HCT116 (cell line): ENCODE results near the gene SLC4A5. TPM values are rescaled to one million over a fixed set of nuclear protein-coding genes. Genes with fewer than 3 reads are reported as not detected.

Experiments used
- ATAC-seq: fragments of 200-7000 bp; cut with Tn5 transposase; 2 replicates; pipeline ENCODE4 v1.9.1; 2020; ENCODE audit warnings: mild to moderate bottlenecking, moderate library complexity
- BruUV-seq: library from RNA; stranded (reverse); fragments of 400-500 nt; replicated peaks from 2 replicates; lab custom pipeline; 2021; lab: Mats Ljungman, UMichigan
- CTCF ChIA-PET: fragments of 300-600 bp; sonication (Branson Sonifier 250); formaldehyde crosslinking; loops from one replicate; lab custom pipeline; 2021; ENCODE audit warnings: antibody characterized with exemption; lab: Charles Lee
- POLR2A ChIA-PET: fragments of 300-600, 350-600 bp; sonication (Branson Sonifier 250); formaldehyde crosslinking; loops from one replicate; lab custom pipeline; 2021; ENCODE audit warnings: antibody characterized with exemption; lab: Charles Lee
- RAD21 ChIA-PET, 2 experiments: fragments of 300-600 bp; sonication (Branson Sonifier 250); formaldehyde crosslinking; loops; one replicate each; lab custom pipeline; 2023; ENCODE audit warnings: low total read pairs in 2 of 2; ENCODE audit not compliant: uncharacterized antibody in 2 of 2, unreplicated experiment in 2 of 2, low non-redundant PET in 1 of 2; lab: Charles Lee
- DNase-seq: peaks from one replicate; pipeline ENCODE4 v3.0.0-alpha.2; 2010; ENCODE audit warnings: low read depth, low spot score
- H2AFZ ChIP-seq: fragments of 200-600 bp; shearing (Covaris generic), sonication (generic); 2 replicates; pipeline ENCODE4 v1.6.1; 2017; ENCODE audit warnings: low read depth, mixed run types, mixed read lengths, antibody characterized with exemption, low read length; ENCODE audit not compliant: poor library complexity, severe bottlenecking
- H3K27ac ChIP-seq: 2 replicates; pipeline ENCODE4 v1.5.1; 2012; ENCODE audit warnings: low read depth, low read length
- H3K27me3 ChIP-seq: fragments of 200-600 bp; sonication (generic); 2 replicates; pipeline ENCODE4 v1.6.1; 2016; ENCODE audit warnings: mixed run types, low read length, mixed read lengths; ENCODE audit not compliant: insufficient read depth
- H3K36me3 ChIP-seq, 2 experiments: fragments of 200-500 bp in 1 of 2; fragments of 200-600 bp in 1 of 2; sonication (Bioruptor generic) in 1 of 2; sonication (generic) in 1 of 2; 2 replicates each; pipeline versions ENCODE4 v1.5.1 to v1.6.1; 2014 to 2016; ENCODE audit warnings: low read length in 2 of 2, inconsistent platforms in 1 of 2, mixed read lengths in 1 of 2, mixed run types in 1 of 2; ENCODE audit not compliant: insufficient read depth in 2 of 2, control insufficient read depth in 1 of 2
- H3K4me1 ChIP-seq, 2 experiments: fragments of 200-600 bp in 1 of 2; sonication (generic) in 1 of 2; 2 replicates each; pipeline versions ENCODE4 v1.5.1 to v1.6.1; 2012 to 2017; ENCODE audit warnings: low read length in 2 of 2, inconsistent platforms in 1 of 2, mild to moderate bottlenecking in 1 of 2, mixed read lengths in 1 of 2, mixed run types in 1 of 2, moderate library complexity in 1 of 2; ENCODE audit not compliant: insufficient read depth in 2 of 2, control insufficient read depth in 1 of 2
- H3K4me2 ChIP-seq: fragments of 200-600 bp; sonication (generic); 2 replicates; pipeline ENCODE4 v1.6.1; 2017; ENCODE audit warnings: mixed run types, low read length, mixed read lengths
- H3K4me3 ChIP-seq, 2 experiments: fragments of 200-600 bp in 1 of 2; sonication (generic) in 1 of 2; replicated peaks in 1 of 2; 2 replicates each; pipeline ENCODE4 v1.5.1; 2011 to 2016; ENCODE audit warnings: low read length in 2 of 2, control low read depth in 1 of 2, low read depth in 1 of 2, mild to moderate bottlenecking in 1 of 2, mixed read lengths in 1 of 2, mixed run types in 1 of 2
- H3K79me2 ChIP-seq: fragments of 200-600 bp; sonication (generic); 2 replicates; pipeline ENCODE4 v1.6.1; 2017; ENCODE audit warnings: mild to moderate bottlenecking, mixed run types, low read length, moderate library complexity, mixed read lengths; ENCODE audit not compliant: insufficient read depth
- H3K9ac ChIP-seq: fragments of 200-600 bp; sonication (generic); 2 replicates; pipeline ENCODE4 v1.6.1; 2016; ENCODE audit warnings: low read length, mixed read lengths
- H3K9me2 ChIP-seq: fragments of 200-600 bp; sonication (generic), shearing (Covaris generic); 2 replicates; pipeline ENCODE4 v1.6.1; 2017; ENCODE audit warnings: mixed run types, mild to moderate bottlenecking, moderate library complexity; ENCODE audit not compliant: insufficient read depth
- H3K9me3 ChIP-seq, 2 experiments: fragments of 200-500 bp in 1 of 2; fragments of 200-600 bp in 1 of 2; sonication (Bioruptor generic) in 1 of 2; sonication (generic) in 1 of 2; 2 replicates each; pipeline ENCODE4 v1.6.1; 2014 to 2017; ENCODE audit warnings: low read length in 2 of 2, mixed read lengths in 2 of 2, inconsistent platforms in 1 of 2, low read depth in 1 of 2, mild to moderate bottlenecking in 1 of 2, mixed run types in 1 of 2, moderate library complexity in 1 of 2; ENCODE audit not compliant: control insufficient read depth in 1 of 2, insufficient read depth in 1 of 2
- H4K20me1 ChIP-seq: fragments of 200-600 bp; sonication (generic), shearing (Covaris generic); 2 replicates; pipeline ENCODE4 v1.6.1; 2017; ENCODE audit warnings: mixed run types, mild to moderate bottlenecking, moderate library complexity; ENCODE audit not compliant: insufficient read depth
- CEBPB ChIP-seq: IDR thresholded peaks from 2 replicates; pipeline ENCODE4 v1.6.1; 2012; ENCODE audit warnings: low read depth
- EGR1 ChIP-seq: IDR thresholded peaks from 2 replicates; pipeline ENCODE4 v1.6.1; 2012; ENCODE audit warnings: low read depth
- EZH2 ChIP-seq: fragments of 200-600 bp; sonication (generic); IDR thresholded peaks from 2 replicates; pipeline ENCODE4 v1.6.1; 2017; ENCODE audit warnings: antibody characterized with exemption, mixed run types
- FOSL1 ChIP-seq: IDR thresholded peaks from 2 replicates; pipeline ENCODE4 v1.6.1; 2012; ENCODE audit warnings: low read depth
- JUND ChIP-seq: IDR thresholded peaks from 2 replicates; pipeline ENCODE4 v1.6.1; 2012
- MAX ChIP-seq: IDR thresholded peaks from 2 replicates; pipeline ENCODE4 v1.6.1; 2012
- POLR2A ChIP-seq: IDR thresholded peaks from 2 replicates; pipeline ENCODE4 v1.7.0; 2011; ENCODE audit warnings: borderline replicate concordance; ENCODE audit not compliant: insufficient read depth, insufficient read length; ENCODE audit errors: extremely low read depth
- POLR2AphosphoS5 ChIP-seq: IDR thresholded peaks from 2 replicates; pipeline ENCODE4 v1.6.1; 2011; ENCODE audit warnings: mild to moderate bottlenecking, low read depth, low read length, moderate library complexity
- REST ChIP-seq: IDR thresholded peaks from 2 replicates; pipeline ENCODE4 v1.6.1; 2012; ENCODE audit warnings: low read depth
- SIN3A ChIP-seq: IDR thresholded peaks from 2 replicates; pipeline ENCODE4 v1.6.1; 2012; ENCODE audit warnings: low read depth
- ZBTB33 ChIP-seq: IDR thresholded peaks from 2 replicates; pipeline ENCODE4 v1.6.1; 2011; ENCODE audit warnings: mild to moderate bottlenecking, low read length, moderate library complexity; ENCODE audit not compliant: insufficient replicate concordance; ENCODE audit errors: extremely low read depth
- ZFX ChIP-seq: fragments of 450-650 bp; IDR thresholded peaks from 2 replicates; pipeline ENCODE4 v1.6.1; 2017
- ZNF274 ChIP-seq: fragments of 200-500 bp; sonication (Bioruptor generic); IDR thresholded peaks from 2 replicates; pipeline ENCODE4 v1.6.1; 2014; ENCODE audit warnings: mild to moderate bottlenecking, low read depth, low read length, inconsistent platforms
- intact Hi-C: fragments of 100-400 bp; cut with micrococcal nuclease; formaldehyde crosslinking; loops from 2 replicates; pipeline ENCODE4 v1.10.0; 2022
- total RNA-seq: library from RNA; stranded (reverse); gene quantifications from one replicate; pipeline ENCODE4 v1.2.1, GENCODE V29; 2021; ENCODE audit not compliant: unreplicated experiment

Gene SLC4A5
- total RNA-seq, 1 experiment from 2014 or later, result 0.91 TPM

- no peak for ATAC-seq
- CTCF ChIA-PET, result no interaction called here
Observed at GRCh38 chr2:74278176-74278575, 65.0 kb downstream of the SLC4A5 start.

GRCh38 chr2:74275228-74275627 is 68.0 kb downstream of the SLC4A5 start:
- intact Hi-C loops, result no loop called here
- Histone ChIP-seq H3K9me3 (no peaks in the 10 kb centered on the region), H3K27me3 (peaks cover 16% of the 10 kb centered on the region; the same call in 1 of the 2 replicates), H2AFZ (no peak overlapping the region), H3K27ac (no peak overlapping the region), H3K4me3 (no peak overlapping the region), H3K4me2 (no peak overlapping the region), H3K36me3 (no peaks in the 10 kb centered on the region), H4K20me1 (no peaks in the 10 kb centered on the region), H3K9ac (no peak overlapping the region), H3K9me2 (no peaks in the 10 kb centered on the region), H3K79me2 (no peaks in the 10 kb centered on the region), H3K4me1 (no peaks in the 10 kb centered on the region)
- ChIA-PET RAD21 (no interaction called here), POLR2A (no interaction called here), CTCF (no interaction called here)
- DNase-seq (no peak), ATAC-seq (no peak)
- no TSS peak for BruUV-seq
- TF ChIP-seq ZFX, result no peak
- TF ChIP-seq CEBPB, result no peak
- TF ChIP-seq SIN3A, result no peak
- TF ChIP-seq POLR2AphosphoS5, result no peak
- no peak for TF ChIP-seq JUND
- TF ChIP-seq POLR2A, result no peak
- TF ChIP-seq ZNF274, result no peak
- TF ChIP-seq EZH2, result no peak
- TF ChIP-seq REST, result no peak
- no peak for TF ChIP-seq FOSL1
- TF ChIP-seq MAX, result no peak
- no peak for TF ChIP-seq EGR1

More at GRCh38 chr2:74278176-74278575, 65.0 kb downstream of the SLC4A5 start:
- POLR2A ChIA-PET, result no interaction called here
- Histone ChIP-seq H3K27me3 (peaks cover 17% of the 10 kb centered on the region; the same call in 1 of the 2 replicates), H3K9me3 (no peaks in the 10 kb centered on the region), H2AFZ (no peak overlapping the region), H3K79me2 (no peaks in the 10 kb centered on the region), H3K4me1 (no peaks in the 10 kb centered on the region), H3K36me3 (no peaks in the 10 kb centered on the region), H3K27ac (no peak overlapping the region), H3K4me2 (no peak overlapping the region), H3K9ac (no peak overlapping the region), H3K4me3 (no peak overlapping the region), H4K20me1 (no peaks in the 10 kb centered on the region), H3K9me2 (no peaks in the 10 kb centered on the region)
- intact Hi-C loops, result no loop called here
- RAD21 ChIA-PET, result no interaction called here
- no TSS peak for BruUV-seq
- no peak for DNase-seq
- no peak for TF ChIP-seq FOSL1
- TF ChIP-seq SIN3A, result no peak
- TF ChIP-seq ZNF274, result no peak
- TF ChIP-seq ZBTB33, result no peak
- TF ChIP-seq POLR2AphosphoS5, result no peak
- no peak for TF ChIP-seq ZFX
- TF ChIP-seq POLR2A, result no peak
